ENCODE results near the gene DMBX1.
A peak's percentile ranks its signal among the peaks of the same experiment; 100 is the strongest.

DNA sequence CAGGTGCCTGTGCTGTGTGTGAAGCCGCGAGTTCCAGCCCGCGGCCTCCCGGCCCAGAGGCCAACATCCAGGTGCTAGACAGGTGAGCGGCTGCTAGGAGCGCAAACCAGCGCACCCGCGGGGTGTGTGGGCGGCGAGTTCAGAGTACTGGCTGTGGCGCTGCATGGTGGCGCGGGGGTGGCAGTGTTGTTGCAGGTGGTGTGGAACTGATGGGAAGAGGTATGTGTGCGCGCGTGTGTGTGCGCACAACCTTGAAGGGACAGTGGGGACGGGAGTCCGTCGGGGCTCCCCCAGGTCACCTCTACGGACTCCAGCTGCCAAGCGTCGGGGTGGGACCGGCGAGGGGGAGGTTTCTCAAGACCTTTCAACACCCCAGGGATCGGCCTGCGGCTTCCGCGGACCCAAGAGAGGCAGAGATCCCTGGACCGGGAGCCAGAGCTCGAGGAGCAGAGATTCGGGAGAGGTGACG, 433 bp upstream of the DMBX1 start:
- TF ChIP-seq, protein P1, sequence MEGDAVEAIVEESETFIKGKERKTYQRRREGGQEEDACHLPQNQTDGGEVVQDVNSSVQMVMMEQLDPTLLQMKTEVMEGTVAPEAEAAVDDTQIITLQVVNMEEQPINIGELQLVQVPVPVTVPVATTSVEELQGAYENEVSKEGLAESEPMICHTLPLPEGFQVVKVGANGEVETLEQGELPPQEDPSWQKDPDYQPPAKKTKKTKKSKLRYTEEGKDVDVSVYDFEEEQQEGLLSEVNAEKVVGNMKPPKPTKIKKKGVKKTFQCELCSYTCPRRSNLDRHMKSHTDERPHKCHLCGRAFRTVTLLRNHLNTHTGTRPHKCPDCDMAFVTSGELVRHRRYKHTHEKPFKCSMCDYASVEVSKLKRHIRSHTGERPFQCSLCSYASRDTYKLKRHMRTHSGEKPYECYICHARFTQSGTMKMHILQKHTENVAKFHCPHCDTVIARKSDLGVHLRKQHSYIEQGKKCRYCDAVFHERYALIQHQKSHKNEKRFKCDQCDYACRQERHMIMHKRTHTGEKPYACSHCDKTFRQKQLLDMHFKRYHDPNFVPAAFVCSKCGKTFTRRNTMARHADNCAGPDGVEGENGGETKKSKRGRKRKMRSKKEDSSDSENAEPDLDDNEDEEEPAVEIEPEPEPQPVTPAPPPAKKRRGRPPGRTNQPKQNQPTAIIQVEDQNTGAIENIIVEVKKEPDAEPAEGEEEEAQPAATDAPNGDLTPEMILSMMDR (conservative IDR thresholded peaks at IDR 0.05): no peak
- TF ChIP-seq EZH2 (IDR thresholded peaks at IDR 0.05; ENCODE audit: low read depth): peak; percentile 91; the same call in 1 of the 2 replicates
